Measurements from ENCODE around the gene CNTN4.
"Not testable (repeated sequence)": the region's sequence is repeated elsewhere in the genome, so short reads cannot be mapped to it uniquely, and the experiment has no call there.

Gene CNTN4

DNA sequence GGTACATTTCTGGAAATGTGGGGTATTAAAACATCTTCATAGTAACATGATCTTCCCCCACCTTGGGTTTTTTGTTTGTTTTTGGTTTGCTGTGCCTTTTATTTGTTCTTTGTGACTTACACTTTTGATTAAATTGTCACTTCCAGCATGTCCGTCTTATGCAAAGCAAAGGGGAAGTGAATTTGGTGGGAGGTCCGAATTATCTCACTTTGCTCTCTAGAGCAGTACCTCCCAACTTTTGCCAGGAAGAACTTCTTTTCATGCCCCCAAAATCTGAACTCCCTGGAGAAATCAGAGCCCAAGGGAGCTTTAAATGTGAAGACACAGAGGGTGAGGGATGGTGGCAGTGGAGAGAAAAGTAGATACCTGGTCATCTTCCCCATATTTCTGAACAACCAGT, 838.4 kb downstream of the CNTN4 start:
- no peak for DNase-seq

DNA sequence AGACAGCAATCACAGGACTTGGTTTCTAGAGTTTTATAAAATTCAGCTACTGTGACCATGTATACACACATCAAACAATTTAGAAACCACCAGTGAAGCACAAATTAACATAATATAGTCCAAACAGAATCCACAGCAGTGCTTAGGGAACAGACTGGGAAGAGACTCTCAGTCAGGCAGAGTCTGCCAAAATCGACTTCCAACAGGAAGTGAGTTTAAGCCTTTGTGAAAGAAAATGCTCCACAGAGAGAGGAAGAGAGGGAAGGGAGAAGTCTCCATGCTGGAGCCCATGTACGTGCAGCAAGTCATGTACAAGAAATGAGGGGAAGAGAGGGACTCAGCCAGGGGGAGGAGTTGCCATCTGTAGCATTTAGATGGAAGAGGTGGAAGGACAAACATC, 838.9 kb downstream of the CNTN4 start:
- no peak for DNase-seq

DNA sequence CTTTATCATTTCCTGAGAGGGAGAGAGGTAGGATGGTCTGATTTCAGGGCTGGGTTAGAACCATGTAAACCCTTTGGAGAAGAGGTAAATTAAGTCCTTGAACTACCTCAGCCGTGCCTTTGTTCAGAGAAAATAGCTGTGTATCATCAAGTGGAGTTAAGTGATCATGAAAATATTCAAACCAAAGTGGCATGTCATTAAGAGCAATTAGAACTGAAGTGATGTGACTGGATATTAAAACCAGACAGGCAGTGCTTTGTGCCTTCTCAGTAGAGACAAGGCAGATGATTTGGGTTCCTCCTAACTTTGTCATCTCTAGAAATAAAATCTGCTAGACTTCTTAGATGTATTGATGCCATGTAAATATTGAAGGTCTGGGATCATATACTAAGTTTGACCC, 840.0 kb downstream of the CNTN4 start:
- no peak for DNase-seq

DNA sequence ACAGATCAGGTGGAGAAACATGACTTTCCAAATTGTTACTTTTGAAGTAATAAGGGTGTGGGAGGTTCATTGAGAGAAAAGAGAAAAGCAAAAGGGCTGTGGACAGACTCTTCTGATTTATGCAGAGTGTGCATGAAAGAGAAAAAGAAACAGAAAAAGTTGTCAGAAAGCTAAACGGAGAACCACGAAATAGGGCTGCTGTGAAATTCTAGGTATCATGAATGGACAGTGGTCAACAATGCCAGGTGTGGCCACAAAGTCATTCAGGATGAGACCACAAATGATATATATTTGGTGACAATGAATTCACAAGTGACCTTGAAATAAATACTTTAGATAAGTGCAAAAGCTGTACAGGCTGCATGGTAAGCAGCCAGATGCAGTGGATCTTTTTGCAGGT, 841.4 kb downstream of the CNTN4 start:
- DNase-seq = no peak

DNA sequence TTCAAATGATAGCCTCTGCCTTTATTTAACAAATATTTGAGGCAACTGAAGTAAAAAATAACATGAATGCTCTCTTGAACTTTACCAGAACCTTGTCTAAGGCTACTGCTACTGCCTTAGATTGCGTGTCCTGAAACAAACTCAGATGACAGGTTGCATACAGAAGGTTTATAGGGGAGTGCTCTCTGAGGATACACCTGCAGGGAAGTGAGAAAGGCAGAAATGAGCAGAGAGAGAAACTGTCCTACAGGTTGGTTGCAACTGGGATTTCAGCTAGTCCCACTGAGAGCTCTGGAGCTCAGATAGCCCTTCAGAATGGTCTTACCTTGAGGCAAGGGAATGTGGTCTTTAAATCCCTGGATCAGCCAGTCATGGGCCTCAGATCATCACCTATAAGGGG, 846.0 kb downstream of the CNTN4 start:
- DNase-seq = no peak

DNA sequence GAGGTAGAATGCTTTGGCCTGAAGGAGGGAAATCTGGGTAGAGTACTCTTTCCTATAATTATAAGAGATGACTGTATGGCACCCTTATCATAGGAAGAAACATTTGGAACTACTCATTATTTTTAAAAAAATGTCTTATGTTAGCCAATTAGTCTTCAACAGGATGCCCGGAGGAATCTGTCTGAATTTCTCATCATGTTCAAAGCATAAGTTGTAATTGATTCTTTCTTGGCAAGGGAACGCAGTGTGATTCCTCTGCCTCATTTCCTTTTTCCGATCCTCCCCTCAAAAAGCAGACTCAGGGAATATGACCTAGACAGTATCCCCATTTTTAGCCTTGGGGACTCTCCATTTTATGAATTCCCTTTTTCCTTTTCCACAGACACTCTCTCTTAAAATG, 846.5 kb downstream of the CNTN4 start:
- no peak for DNase-seq

DNA sequence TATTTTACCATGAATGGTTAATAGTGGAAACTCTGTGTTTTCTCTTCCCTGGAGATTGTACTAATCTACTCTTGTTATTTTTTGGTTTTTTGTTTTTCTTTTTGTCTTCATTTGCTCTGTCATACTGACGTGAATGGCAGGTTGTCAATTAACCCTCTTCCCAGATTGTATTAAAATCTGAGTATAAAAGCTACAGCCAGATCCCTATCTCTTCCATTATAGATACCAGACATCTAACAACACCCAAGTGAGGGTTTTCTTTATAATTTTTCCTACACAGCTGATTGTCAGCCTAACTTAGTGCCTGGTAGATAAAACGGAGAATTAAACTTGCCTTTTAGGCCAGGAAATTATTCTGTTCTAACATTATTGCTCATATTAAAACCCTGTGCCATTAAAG, 848.9 kb downstream of the CNTN4 start:
- no peak for DNase-seq

DNA sequence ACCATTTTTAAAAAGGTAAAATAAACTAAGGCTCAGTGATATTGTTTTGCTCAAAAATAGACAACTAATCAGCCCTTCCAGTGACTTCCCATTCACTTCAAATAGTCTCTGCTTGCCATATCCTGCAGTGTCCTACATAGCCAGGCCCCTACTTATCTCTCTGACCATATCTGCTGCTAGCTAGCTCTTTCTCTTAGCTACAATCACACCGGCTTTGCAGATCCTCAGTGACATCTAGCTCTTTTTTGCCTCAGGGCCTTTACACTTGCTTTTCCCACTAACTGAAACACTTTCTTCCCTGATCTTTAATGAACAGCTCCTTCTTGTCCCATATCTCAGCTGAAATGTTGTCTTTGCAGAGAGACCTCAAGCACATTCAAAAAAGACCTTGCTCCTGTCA, 850.2 kb downstream of the CNTN4 start:
- no peak for DNase-seq

DNA sequence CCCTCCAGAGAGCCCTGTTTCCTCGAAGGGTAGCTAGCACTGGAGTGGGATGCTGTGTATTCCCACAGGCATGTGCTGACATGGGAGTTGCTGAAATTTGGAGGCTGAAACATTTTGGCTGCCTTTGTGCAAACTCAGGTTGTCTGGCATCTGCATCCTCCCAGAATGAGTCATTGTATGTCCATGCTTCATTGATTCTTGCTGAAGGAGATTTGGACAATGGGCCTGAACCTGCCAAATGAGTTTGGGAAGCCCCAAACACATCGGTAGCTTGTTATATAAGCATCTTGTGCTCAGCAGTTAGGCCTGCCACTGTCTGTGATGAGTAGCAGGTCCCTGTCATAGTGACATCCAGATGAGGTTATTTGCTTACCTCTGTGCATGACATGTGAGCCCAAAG, 851.5 kb downstream of the CNTN4 start:
- DNase-seq = no peak

DNA sequence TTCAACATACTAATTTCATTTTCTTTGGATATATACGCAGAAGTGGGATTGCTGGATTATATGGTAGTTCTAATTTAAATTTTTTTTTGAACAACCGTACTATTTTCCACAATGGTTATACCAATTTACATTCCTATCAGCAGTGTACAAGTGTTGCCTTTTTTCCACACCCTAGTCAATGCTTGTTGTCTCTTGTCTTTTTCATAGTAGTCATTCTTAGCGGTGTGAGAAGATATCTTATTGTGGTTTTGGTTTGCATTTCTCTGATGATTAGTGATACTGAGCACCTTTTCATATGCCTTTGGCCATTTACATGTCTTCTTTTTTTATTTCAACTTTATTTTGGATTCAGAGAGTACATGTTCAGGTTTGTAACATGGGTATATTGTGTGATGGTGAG, 858.4 kb downstream of the CNTN4 start:
- DNase-seq = no peak

DNA sequence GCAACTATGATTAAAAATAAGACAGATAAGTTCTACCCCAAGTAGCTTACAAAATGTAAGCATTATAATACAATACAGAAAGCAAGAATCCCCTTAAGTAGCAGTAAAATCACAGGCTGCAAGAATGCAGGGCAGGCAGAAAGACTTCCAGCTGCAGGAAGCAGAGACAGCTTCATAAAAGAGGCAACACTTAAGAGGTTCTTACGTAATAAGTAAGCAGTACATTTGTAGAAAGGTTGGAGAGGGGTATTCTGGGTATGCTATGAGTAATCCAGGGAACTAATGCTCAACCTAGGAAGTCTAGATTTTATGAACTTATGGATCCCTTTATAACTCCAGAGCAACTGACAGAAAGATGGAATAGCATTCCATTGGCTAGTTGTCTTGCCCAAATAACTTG, 859.9 kb downstream of the CNTN4 start:
- DNase-seq = no peak

DNA sequence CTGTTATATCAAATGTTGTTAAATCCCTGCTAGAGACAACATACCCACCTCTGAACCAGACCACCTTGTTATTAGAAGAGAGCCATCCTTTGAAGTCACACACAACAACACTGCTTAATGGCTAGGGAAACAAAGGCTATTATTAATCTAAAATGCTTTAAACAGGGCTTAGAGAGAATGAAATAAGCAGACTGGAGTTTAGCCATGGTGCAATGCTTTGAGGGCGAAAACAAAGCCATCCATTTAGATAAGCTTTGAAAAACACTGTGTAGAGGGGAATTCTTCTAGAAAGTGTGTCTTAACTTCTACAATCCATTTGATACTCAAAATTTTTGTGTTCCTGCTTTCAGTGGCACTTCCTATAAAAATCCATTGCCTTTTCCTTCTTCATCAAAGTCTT, 862.9 kb downstream of the CNTN4 start:
- no peak for DNase-seq

DNA sequence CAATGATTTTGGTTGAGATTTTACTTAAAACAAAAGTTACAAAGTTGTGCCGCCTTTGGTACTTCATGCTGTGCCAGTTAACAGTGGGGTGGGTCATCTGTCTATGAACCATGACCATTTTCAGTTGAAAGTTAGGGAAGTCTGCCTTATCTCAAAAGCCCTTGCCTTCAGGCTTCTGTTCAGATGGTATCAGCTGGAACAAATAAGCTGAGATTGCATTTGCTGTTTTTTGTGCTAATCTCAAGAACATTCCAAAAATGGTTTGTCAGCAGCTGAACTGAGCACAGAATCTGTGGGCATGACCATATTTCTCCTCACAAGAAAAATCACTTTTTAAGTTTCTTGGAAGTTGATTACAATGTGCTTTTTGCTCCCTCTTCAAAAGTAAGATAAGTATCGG, 869.2 kb downstream of the CNTN4 start:
- no peak for DNase-seq

DNA sequence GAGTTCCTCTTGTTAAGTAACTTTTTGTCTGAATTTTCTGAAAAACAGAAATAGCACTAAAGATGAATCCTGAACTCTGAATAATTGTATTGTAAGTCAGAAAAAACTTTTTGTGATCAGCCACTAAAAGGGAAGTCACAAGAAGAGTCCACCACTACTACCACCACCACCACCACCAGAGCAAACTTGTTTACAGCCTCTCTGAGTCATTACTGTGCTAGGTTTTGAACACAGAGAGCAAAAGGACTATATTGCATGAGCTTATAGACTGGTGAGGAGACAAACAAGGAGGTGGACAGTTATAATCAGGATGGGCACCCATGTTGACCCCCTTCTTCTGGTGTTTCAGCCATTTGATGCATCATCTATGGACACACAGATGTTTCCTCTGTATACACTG, 869.8 kb downstream of the CNTN4 start:
- DNase-seq = no peak

DNA sequence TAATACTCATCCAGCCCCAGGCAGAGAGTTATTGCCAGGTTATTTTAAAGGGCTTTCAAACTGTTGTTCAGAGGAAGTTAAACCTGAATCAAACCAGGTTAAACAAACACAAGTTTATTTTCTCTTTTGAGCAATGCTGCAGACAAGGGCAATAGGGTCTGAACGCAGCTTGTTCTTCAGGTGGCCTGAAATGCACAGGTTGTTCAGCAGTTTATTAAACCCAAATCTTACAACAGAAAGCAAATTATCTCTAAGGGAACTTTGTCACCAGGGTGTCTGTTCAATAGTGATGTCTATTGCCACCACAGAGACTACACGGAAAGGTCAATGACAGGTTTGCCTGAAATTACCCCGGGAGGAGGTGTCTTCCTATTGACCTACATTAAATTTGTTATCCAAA, 877.5 kb downstream of the CNTN4 start:
- DNase-seq = no peak

DNA sequence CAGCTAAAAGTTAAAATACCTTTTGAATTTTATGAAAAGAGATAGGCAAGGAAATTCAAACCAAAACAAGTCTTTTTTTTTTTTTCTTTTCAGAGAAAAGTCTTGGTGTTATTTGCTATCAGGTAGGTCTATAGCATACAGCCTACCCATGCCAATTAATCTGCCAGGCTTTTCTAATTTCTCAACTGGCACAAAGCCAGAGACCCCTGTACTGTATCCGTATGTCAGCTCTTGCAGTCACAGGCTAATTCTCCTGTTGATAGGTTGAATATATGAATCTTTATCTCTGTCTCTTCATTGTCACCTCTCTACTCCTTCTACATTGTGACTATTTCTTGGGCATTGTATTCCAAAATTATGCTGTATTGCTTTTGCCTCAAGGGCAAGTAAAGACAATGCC, 878.1 kb downstream of the CNTN4 start:
- no peak for DNase-seq

DNA sequence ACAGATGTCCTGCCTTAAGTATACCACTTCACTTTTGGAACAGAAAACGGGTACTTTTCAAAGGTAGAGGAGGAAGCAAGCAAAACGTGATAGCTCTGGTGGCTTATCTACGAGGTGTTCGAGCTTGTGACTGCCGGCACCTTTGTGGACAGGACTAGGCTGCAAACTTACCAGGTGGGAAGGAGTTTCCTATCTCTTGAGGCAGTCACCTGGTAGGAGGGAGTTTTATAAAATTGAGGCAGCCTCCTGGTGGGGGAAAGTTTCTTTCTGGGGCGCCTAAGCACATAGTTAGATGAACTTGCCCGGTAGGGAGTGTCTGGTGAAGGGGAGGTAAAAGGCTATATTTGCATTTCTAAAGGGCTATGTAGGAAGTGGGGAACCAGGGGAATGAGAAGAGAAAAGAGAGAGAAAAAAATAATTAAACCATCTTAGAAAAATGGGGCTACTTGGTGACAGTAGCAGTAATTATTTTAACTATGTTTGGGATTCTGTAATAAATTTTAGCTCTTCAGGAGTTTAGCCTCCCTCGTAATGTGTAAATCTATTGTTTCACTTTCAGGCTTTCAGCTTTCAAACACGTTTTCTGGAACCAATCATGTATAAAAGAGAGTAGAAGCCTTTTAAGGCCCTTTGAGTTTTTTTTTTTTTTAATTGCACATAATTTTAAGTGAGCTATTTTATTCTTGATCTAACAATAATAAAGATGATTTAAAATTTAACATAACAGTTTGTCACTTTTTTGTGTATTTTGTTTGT, 880.5 kb downstream of the CNTN4 start:
- DNase-seq = no peak

DNA sequence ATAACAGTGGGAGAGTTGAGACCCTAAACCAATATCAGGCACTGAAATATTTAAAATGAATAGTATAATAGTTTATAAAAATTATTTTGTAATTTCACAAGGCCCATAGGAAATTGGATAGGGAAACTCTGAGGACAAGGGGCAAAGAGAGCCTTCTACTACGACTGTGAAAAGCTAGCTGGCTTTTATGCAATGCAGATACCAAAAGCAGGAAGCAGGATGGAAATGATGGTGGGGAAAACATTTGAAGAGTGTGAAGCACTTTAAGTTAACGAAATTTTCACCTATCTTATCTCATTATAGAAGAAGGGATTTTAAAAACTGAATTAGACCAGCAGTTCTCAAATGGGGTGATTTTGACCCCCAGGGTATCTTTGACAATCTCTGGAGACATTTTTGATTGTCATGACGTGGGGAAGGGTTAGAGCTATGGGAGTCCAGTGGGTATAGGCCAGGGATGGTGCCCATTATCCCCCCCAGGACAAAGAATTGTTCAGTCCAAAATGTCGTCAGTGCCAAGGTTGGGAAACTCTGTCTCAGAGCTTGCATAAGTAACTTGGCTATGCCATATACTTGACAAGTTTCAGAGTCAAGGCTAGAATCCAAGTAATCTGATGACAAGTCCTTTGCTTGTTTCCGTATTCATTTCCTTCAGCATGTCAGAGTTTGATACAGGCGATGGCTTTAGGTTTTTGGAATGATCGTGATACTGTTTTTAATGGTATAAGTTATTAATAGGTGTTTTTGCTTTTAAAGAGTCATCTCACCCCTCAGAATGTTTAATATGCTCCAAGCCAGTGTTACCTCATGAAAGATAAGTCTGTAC, 885.6 kb downstream of the CNTN4 start:
- no peak for DNase-seq

DNA sequence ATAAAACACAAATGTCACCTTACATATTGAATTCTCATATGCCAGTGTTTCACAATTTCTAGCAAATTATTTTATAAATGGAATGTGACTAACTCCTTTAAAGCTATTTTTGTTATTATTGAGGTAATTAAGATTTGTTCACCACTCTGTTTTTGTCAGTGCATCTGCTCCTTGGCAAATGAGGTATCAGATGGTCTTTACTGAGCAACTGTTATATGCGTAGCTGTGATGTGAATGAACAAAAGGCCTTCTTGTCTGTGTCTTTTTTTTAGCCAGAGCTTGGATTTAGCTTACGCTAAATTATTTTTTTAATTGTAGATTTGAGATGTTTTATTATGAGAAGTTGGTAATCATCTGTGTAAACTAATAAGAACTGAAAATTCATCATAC, 886.2 kb downstream of the CNTN4 start:
- no peak for DNase-seq

DNA sequence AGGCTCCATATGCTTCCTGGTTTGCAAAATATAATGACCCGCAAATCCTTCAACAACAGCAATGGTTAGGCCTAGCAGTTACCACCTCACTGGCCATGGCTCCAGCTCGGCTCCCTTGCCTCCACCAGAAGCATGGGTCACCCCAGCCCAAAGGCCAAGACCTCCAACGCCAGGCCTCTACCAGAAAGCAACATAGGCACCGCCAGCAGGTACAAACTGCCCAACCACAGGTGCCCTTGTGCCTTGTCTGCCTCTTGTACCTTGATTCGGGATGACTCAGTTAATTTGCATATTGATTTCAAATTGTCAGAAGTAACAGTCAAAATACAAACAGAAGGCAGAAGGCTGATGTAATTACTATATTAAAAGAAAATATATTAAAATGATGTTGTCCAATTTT, 886.8 kb downstream of the CNTN4 start:
- DNase-seq = no peak

DNA sequence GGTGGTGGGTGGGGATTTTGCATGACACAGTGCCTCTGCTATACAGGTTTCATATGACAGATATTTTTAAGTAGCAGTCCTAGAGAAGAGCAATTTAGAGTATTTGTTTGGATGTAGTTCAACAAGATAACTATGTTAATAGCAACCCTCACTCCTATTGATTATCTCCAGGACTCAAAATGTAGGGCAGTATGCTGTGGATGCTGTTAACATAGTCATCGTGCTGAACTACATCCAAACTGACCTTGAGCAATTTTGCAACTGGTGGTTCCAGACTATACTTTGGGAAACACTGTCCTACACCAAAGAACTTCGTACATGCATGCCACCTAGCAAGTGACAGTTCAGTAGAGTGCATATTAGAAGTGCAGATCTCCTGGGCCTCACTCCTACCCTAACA, 893.9 kb downstream of the CNTN4 start:
- DNase-seq = no peak

DNA sequence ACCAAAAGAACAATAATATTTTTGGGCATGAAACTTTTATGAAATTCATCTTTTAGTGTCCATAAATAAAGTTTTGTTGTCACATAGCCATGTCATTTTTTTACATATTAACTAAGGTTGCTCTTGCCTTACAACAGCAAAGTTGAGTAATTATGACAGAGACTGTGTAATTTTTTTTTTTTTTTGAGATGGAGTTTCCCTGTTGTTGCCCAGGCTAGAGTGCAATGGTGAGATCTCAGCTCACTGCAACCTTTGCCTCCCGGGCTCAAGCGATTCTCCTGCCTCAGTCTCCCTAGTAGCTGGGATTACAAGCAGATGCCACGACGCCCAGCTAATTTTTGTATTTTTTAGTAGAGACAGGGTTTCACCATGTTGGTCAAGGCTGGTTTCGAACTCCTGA, 894.5 kb downstream of the CNTN4 start:
- not testable (repeated sequence) for DNase-seq

DNA sequence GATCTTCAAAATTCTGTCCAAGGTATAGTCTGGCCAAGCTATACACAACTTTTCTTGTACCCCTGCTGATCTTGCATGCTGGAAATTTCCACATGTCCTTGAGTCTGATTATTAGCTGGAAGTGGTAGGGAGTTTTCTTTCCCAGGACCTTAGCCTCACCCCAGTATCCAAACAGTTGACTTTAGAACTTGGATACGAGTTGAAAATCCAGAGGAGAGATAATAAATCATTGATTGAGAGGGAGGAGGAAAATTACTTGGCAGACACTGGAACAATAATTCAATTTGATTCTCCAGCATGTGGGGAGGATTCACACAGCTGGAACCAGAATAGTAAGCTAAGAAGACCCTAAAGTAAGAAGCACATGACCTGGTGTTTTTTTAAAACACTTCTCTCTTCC, 895.1 kb downstream of the CNTN4 start:
- no peak for DNase-seq

DNA sequence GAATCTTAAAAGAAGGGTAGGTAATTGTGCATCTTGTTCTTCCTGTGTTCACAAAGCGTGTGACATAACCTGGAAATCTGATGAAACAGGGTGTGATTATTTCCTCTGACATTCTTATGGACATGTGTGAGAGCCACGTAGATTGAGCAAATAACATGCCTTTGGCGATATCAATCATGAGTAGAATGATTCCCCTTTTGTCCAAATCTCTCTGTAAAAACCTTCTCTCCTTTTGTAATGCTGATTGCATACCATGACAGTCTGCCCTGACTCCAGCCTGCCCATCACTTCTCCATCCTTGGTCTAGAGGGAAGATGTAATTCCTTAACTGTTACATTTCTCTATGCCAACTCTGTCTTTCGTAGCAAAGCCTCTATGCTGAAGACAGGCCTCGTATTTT, 896.5 kb downstream of the CNTN4 start:
- DNase-seq = no peak
